ENCODE data around the gene IFI27L2.

GRCh38 chr14:94101748-94102147 is 27.7 kb downstream of the IFI27L2 start:
- TF ChIP-seq CTCF (IDR thresholded peaks at IDR 0.05) (no peak), POLR2A (IDR thresholded peaks at IDR 0.05) (no peak)

Data from thyroid gland (tissue), 4 donors.